ENCODE results near the gene MBIP. TPM values are rescaled to one million over a fixed set of nuclear protein-coding genes. Genes with fewer than 3 reads are reported as not detected.

Gene MBIP
- total RNA-seq, 4 donors from 2014 or later, result 18.7 to 33.4 (median 28.9) TPM

DNA sequence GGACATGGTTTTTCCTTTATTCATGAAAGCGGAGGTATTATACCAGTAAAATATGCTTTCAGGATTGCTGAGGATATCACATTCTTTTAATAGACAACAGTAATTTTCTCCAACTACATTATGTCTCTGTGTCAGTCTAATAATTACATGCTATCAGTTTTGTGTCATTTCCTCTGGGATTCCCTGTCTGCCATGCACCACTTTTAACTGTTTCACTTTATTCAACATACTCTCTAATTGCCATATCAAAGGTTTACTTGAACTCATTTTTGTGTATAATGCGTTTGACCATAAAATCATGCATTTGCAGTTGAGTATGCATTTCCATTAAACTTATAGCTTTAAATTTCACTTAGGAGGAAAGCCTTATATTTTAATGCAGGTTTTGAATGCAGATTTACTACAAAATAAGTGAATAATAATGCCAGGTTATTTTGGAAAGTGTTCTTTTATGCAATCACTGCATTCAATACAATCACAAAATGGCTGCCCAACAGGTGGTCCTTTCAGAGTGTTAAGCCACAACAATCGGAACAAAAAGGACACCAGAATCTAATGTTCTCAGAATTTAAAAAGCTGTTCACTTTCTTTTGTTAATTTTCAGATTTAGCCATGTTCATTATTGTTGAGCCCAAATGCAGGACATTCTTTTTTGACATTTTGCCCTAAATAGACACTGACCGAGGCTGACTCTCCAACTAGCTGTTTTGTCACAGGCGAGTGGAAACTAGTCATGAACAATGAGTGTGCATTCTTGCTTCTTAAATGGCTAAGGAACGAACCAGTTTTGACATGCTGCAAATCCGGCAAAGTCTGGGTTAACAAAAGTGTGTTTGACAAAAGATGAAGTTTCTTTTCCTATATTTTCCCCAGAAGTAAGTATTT lies 40.9 kb downstream of the MBIP start:
- H3K4me3 ChIP-seq, result no peak overlapping the region
- intact Hi-C loops (cut with DNase I; ENCODE audit: low total_unique reads), result no loop called here
- no peak overlapping the region for H3K27ac ChIP-seq
- H3K4me1 ChIP-seq, result no peaks in the 10 kb centered on the region
- DNase-seq, result no peak
- peaks cover 0 to 6% of the 10 kb centered on the region in 2 donors for H3K27me3 ChIP-seq
- H3K9me3 ChIP-seq, result no peaks in the 10 kb centered on the region
- TF ChIP-seq, protein P1, sequence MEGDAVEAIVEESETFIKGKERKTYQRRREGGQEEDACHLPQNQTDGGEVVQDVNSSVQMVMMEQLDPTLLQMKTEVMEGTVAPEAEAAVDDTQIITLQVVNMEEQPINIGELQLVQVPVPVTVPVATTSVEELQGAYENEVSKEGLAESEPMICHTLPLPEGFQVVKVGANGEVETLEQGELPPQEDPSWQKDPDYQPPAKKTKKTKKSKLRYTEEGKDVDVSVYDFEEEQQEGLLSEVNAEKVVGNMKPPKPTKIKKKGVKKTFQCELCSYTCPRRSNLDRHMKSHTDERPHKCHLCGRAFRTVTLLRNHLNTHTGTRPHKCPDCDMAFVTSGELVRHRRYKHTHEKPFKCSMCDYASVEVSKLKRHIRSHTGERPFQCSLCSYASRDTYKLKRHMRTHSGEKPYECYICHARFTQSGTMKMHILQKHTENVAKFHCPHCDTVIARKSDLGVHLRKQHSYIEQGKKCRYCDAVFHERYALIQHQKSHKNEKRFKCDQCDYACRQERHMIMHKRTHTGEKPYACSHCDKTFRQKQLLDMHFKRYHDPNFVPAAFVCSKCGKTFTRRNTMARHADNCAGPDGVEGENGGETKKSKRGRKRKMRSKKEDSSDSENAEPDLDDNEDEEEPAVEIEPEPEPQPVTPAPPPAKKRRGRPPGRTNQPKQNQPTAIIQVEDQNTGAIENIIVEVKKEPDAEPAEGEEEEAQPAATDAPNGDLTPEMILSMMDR (IDR thresholded peaks at IDR 0.05), result no peak
- TF ChIP-seq POLR2A (IDR thresholded peaks at IDR 0.05), result no peak
- H3K36me3 ChIP-seq, result no peaks in the 10 kb centered on the region

DNA sequence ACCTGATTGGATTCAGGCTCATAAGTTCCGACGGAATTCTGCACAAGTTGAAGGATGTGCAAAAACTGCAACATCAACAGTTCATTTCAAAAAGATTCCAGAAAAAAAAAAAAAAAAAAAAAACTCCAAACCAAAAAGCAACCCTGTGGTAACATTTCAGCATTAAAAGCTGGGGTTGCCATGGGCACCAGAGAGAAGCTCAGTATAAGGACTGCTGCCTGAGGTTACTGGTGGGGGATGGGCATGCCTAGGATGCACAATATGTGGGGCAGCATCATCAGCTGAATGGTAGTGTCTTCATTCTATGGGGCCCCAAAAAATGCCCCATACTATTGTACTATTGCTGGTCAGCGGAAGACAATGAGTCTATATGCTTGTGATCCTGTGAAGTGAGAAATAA lies 44.7 kb downstream of the MBIP start:
- Histone ChIP-seq H3K4me3 (no peak overlapping the region), H3K9me3 (no peaks in the 10 kb centered on the region), H3K36me3 (no peaks in the 10 kb centered on the region), H3K4me1 (no peaks in the 10 kb centered on the region), H3K27me3 (peaks cover 0 to 12% of the 10 kb centered on the region in 2 donors), H3K27ac (no peak overlapping the region)
- TF ChIP-seq, protein P1 (IDR thresholded peaks at IDR 0.05), result no peak
- no peak for TF ChIP-seq POLR2A (IDR thresholded peaks at IDR 0.05)
- DNase-seq, result no peak
- intact Hi-C loops (cut with DNase I; ENCODE audit: low total_unique reads), result no loop called here

DNA sequence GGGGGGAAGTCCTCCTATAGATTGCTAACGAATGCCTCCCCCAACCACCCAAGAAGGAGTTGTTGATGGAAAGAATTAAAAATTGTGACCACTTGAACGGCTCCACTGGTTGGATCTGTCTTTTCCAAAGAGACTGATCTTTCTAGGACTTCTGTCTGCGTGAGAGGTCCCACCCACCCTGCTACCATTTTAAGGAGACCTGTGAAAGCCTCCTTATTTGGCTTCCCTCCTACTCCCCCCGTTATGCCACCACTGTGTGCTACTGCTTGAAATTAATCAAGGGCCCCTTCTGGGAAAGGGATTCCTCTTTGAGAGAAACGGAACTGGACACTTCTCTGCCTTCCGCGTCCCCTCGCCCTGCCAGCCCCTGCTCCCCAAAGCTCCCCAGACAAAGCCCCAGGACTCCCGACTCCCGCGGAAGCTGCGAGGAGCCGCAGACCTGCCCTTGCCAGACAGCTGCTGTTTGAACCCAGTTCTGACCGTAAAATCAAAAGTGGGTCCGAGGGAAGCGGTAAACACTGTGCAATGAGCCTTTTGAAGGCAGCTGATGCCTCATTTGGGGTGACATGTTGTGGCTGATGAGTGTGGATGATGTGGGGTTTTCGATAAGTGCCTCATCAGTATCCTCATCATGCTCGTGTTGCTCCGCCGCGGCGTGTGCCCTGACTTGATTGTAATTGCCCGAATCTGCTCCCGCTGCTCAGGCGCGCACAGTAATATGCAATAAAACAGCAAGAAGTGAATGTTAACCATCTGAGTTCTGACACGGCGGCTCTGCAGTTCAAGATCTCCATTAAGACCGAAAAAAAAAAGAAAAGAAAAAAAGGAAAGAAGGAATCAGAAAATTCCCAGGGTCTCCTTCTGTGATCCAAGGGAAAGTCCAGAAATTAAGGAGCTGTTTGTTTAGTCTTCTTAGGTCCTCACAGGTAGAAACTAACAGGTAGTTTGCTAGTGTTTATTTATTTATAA lies 48.2 kb downstream of the MBIP start:
- H3K4me1 ChIP-seq, result no peaks in the 10 kb centered on the region
- no peak overlapping the region for H3K27ac ChIP-seq
- no peaks in the 10 kb centered on the region for H3K9me3 ChIP-seq
- no peak for DNase-seq
- H3K27me3 ChIP-seq, result peaks cover 0 to 6% of the 10 kb centered on the region in 2 donors
- intact Hi-C loops (cut with DNase I; ENCODE audit: low total_unique reads), result no loop called here
- peak overlapping the region in 1 of 2 donors; percentile 11 for H3K4me3 ChIP-seq
- TF ChIP-seq, protein P1 (IDR thresholded peaks at IDR 0.05), result no peak
- TF ChIP-seq POLR2A (IDR thresholded peaks at IDR 0.05), result no peak
- H3K36me3 ChIP-seq, result no peaks in the 10 kb centered on the region

DNA sequence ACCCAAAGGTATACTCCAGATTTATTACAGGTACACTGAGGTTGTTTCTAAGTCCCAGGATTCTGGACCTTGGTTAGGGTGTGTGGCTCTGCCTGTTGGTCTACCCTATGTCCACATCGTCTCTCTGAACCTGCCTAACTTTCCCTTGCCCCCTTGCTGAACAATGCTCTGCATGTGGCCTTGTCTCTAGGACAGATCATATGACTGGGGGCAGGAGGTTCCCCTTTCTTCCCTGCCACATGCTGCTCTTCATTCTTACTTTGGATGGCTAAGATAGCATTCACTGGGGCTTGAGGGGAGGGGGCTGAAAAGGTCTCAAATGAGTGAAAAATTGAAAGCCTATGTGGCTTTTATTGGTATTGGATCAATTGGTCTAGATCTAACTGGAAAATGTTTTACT lies 49.2 kb downstream of the MBIP start:
- Histone ChIP-seq H3K4me1 (no peaks in the 10 kb centered on the region), H3K9me3 (no peaks in the 10 kb centered on the region), H3K27ac (no peak overlapping the region), H3K36me3 (no peaks in the 10 kb centered on the region), H3K4me3 (no peak overlapping the region), H3K27me3 (peaks cover 0 to 6% of the 10 kb centered on the region in 2 donors)
- TF ChIP-seq, protein P1 (IDR thresholded peaks at IDR 0.05), result no peak
- TF ChIP-seq POLR2A (IDR thresholded peaks at IDR 0.05), result no peak
- intact Hi-C loops (cut with DNase I; ENCODE audit: low total_unique reads), result no loop called here
- DNase-seq, result no peak
